GM19372 (cell line): Measurements from ENCODE around the gene PMEPA1.
"Not testable (repeated sequence)": the region's sequence is repeated elsewhere in the genome, so short reads cannot be mapped to it uniquely, and the experiment has no call there.

Source experiments
- ATAC-seq: cut with Tn5 transposase; IDR thresholded peaks from one replicate; pipeline ENCODE4 v1.9.1; 2021; ENCODE audit warnings: mild to moderate bottlenecking, low read depth, moderate library complexity; ENCODE audit not compliant: unreplicated experiment

The PMEPA1 gene

GRCh38 chr20:57628962-57629308 lies 80.9 kb downstream of the PMEPA1 start:
- ATAC-seq: not testable (repeated sequence)

DNA sequence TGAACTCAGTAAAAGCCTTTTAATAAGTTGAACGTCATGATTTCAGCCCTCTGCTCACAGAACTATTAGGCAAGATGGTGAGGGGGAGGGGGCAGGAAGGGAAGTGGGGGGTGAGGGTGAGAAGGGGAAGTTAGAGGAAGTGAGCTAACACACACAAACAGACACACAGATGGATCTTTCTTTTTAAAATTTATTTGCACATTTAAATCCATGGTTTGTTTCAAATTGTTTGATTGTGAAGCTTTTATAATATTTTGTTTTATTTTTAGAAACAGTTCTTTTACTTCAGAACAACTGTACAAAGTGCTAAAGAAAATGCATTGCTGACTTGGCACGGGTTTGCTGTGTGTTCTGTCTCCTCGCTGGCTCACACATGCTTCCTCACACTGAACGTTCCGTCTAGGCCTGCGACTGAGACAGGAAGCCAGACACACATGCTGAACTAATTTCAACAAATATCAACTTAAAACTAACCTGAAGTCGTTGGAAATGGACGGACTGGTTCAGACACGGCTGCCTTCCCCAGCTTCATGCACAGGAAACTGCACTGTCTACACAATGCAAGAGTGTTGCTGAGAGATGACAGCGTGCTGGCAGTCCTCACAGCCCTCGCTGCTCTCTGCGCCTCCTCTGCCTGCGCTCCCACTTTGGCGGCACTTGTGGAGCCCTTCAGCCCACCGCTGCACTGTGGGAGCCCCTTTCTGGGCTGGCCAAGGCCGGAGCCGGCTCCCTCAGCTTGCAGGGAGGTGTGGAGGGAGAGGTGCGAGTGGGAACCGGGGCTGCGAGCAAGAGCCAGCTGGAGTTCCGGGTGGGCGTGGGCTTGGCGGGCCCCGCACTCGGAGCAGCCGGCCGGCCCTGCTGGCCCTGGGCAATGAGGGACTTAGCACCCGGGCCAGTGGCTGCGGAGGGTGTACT lies 81.5 kb downstream of the PMEPA1 start:
- ATAC-seq: no peak

- ATAC-seq: no peak
Observed at GRCh38 chr20:57627339-57627738, 82.5 kb downstream of the PMEPA1 start.

GRCh38 chr20:57625978-57626377 lies 83.8 kb downstream of the PMEPA1 start:
- no peak for ATAC-seq

GRCh38 chr20:57625181-57625958 lies 84.4 kb downstream of the PMEPA1 start:
- no peak for ATAC-seq

DNA sequence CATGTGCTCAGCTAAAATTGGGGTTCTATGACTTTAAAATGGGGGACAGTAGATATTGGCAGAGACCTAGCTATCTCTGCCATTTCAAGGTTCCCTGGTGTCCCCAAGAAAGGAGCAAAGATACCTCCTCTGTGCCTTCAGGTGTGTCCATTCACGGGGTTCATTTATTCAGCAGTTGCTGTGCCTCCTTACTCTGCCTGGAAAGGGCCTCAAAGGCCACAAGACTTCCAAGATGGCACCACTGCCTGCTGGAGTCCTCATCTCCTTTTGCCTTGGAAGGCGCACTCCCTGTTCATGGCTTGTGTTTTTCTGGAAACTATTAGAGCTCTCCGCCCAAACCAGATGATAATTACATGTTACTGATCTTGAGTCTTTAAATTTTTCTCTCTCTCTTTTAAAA lies 85.7 kb downstream of the PMEPA1 start:
- ATAC-seq: no peak

DNA sequence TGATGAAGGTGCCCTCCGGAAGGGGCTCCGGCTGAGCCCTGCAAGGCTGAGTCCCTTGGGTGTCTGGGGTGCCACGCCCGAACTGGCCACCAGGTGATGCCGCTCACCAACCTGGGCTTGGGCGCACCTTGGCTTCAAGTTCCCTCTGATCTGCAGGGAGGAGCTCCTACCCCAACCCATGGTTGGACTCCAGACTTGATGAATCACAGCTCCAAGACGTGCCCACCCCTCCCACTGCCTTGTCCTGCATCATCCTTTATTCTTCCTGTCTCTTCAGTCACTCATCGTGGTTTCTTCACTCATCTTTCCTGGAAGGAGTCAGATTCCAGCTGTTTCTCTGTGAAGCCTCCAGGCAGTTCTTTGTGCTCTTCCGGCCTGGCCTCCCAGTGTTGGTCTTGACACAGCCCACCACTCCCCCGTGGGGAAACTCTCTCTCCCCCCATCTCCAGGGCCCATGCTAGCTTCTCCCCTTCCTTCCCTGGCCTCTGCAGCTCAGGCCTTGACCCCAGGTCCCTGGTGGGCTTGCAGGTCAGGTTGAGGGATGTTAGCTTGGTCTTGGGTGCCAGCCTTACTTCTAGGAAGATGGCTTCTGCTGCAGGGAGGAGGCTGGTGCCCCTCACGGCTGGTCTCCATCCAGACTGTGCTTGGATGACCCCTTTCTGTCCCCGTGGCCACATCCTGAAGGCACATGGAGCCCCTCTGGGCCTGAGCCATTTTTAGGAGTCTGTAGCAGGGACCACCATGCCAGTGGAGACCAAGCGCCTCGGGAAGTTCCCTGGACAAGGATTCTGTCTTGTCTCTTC lies 87.0 kb downstream of the PMEPA1 start:
- no peak for ATAC-seq

DNA sequence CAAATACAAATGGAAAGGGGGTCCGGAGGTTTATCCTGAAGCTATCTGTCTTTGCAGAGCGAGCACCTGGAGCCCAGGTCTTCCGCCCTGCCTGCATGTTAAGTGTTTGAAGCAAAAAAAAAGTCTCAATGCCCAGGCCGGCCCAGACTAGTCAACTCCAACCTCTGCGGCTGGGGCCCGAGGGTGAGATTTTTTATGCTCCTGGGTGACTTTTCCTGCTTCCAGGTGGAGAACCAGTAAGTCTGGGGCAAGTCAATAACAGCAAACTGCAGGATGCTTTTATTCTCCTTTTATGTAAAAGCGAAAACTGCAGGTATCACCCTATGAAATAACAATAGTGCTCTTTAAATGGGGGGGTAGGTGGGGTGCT lies 87.6 kb downstream of the PMEPA1 start:
- ATAC-seq: no peak

DNA sequence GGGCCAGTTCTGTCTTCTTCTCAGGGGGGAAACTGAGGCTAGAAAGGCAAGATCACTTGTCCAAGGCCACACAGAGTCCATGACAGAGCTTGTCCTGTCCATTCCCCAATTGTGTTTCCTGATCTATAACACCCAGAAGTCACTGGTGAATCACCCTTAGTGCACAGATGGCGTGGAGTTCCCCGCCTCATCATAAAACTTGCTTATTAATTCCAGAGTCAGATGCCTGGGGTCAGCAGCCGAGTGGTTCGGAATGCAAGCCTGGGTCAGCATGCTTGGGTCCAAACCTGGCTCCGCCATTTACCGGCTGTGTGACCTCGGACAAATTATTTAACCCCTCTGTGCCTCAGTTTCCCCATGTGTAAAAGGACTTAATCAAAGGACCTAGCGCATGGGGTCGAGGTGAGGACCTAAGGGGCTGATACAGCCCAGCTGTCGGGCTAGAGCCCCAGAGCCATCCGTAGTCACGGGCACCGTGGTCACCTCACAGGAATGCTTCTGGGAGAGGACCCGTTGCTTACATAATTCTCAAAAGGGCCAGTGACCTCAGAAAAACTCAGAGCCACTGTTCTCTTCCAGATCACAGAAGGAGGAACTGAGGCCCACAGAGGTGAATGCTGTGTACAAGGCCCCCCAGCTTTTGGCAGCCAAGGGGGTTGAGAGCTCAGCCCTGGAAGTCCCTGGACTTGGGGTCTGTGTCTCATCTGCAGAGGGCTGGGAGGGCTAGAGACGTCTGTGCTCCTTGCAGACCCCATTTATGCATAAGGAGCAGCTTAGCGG lies 88.2 kb downstream of the PMEPA1 start:
- ATAC-seq: no peak

GRCh38 chr20:57620999-57621398 lies 88.8 kb downstream of the PMEPA1 start:
- no peak for ATAC-seq

- peak; percentile 55 for ATAC-seq
Observed at GRCh38 chr20:57620274-57620990, 89.4 kb downstream of the PMEPA1 start, which contains the start of gene ZBP1. ZBP1 (minus strand) TSS chr20:57620426; CDS start chr20:57620295, 131 bp downstream.

DNA sequence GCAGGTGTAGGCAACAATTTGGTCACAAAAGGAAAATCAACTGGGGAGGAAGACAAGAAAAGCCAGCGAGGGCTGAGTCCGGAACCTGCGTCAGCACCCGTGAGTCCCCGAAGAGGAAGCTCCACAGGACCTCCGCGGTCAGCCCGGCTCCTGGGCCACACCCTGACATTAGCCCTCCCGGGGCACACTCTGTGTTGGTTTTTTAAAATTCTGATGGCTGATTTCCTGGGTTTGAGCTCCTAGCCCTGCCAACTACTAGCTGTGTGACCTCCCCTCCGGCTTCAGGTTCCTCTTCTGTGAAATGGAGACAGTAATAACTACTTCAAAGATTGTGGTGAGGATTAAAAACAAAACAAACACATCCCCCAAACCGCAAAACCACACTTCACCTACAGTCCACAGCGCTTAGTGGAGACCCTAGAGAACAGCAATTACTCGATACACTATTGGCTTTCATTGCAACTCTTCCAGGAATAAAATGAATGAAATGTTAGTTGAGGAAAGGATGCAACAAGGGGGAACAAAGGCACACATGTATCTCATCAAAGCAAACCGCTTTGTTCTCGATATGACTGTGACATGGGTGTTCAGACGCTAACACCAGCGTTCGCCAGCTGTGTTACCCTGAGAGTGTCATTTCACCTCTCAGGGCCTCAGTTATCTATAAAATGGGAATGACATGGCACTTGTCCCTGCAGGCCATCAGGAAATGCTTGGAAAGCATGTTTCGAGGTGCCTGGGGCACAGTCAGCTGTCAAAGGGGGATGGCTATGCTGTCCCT lies 90.6 kb downstream of the PMEPA1 start:
- ATAC-seq: peak; percentile 50

- no peak for ATAC-seq
Observed at GRCh38 chr20:57618764-57619050, 91.1 kb downstream of the PMEPA1 start.

DNA sequence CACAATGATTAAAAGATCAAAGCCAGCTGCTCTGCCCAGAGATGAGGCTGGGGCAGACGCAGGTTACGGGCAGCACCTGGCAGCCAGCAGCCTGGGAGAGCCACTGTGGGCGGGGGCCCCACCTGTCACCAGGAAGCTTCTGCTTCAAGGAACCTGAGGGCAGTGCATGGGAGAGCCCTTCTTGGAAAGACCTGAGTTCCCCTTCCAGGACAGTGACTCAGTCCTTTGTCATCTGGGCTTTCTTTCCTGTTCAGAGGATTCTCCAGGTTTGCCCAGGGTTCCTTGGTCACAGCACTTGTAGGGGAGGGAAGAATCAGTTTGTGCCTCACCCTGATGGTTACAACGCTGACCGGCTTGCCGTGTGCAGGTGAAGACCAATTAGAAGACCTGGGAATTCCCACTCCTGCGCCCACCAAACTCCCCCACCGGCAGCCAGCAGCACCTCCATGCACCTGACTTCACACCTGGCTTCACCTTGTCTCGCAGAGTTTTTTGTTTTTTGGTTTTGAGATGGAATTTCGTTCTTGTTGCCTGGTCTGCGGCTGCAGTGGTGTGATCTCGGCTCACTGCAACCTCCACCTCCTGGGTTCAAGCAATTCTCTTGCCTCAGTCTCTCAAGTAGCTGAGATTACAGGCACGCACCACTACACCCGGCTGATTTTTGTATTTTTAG lies 91.6 kb downstream of the PMEPA1 start:
- ATAC-seq: no peak

DNA sequence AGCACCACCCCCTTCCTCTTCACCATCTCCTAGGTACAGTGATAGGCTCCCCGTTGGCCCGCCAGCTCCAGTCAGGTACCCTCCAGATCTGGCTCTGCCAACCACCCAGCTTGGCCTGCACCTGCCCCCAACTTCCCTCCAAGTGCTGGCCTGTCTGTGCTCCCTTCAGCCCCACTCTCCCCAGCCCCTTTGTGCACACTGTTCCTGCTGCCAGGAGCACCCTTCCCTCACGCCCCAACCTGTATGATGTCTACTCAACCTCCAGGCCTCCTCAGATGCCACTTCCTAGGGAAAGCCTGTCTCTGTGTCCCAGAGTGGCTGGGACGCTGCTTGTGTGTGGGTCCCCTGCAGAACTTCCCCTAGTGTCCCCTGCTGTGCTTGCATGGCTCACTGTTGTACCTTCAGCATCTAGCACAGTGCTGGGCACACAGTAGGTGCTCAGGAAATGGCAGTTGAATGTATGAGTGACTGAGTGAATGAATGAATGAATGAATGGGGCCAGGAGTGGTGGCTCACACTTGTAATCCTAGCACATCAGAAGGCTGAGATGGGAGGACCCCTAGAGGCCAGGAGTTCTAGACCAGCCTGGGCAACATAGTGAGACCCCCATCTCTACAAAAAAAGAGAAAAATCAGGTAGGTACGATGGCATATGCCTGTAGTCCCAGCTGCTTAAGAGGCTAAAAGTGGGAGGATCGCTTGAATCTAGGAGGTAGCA lies 92.6 kb downstream of the PMEPA1 start:
- no peak for ATAC-seq

- ATAC-seq: no peak
Observed at GRCh38 chr20:57616143-57616951, 93.5 kb downstream of the PMEPA1 start.

- ATAC-seq: no peak
Observed at GRCh38 chr20:57615445-57615811, 94.4 kb downstream of the PMEPA1 start.
